ES-I3 (cell line): ENCODE data around the gene CDC14B.
"Not testable (repeated sequence)": the region's sequence is repeated elsewhere in the genome, so short reads cannot be mapped to it uniquely, and the experiment has no call there.

ENCODE experiments used
- H3K36me3 ChIP-seq: 2 replicates; pipeline ENCODE4 v1.6.1; 2013; ENCODE audit warnings: mild to moderate bottlenecking, low read length, control low read depth, moderate library complexity; ENCODE audit not compliant: insufficient read depth
- H3K4me1 ChIP-seq: 2 replicates; pipeline ENCODE4 v1.6.1; 2013; ENCODE audit warnings: mild to moderate bottlenecking, control low read depth, low read length; ENCODE audit not compliant: insufficient read depth
- H3K9ac ChIP-seq: 2 replicates; pipeline ENCODE4 v1.6.1; 2013; ENCODE audit warnings: low read depth, mild to moderate bottlenecking, low read length, moderate library complexity
- H3K9me3 ChIP-seq: 2 replicates; pipeline ENCODE4 v1.6.1; 2013; ENCODE audit warnings: mild to moderate bottlenecking, low read length, moderate library complexity; ENCODE audit not compliant: control insufficient read depth, insufficient read depth

Gene CDC14B

DNA sequence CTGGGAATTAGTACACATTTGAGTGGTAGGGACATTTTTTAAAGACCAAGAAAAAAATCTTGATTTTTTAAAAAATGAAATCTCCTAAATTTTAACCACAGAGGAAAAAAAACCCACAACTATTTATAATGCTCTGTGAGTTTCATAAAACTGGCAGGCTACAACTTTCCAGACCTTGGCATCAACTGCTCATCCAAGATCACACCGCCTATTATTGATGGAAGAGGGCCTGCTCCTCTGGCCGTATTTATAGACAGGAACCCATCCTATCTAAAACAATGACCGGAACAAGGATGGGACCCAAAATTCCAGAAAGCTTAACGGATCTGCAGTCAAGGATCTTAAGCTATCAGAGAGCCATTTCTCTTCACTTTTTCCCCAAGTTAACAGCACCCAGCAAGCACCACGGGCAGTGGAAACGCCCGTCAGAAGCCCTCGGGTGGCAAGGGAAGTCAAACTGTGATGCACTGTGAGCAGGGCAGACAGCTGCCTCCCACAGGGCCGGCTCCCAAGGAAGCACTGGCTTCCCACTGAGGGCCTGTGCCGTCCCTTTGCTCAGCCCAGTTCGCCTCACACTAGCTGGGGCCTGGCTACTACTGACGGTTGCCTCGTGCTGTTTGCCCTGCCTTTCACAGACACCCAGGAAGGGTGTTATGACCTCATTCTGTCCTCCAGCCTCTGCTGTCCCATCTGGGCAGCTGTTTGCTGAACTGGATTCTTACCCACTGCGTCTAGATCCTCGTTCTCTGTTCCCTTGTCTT is 62.8 kb downstream of the CDC14B start:
- Histone ChIP-seq H3K4me1 (peaks cover 12% of the 10 kb centered on the region), H3K9ac (no peak overlapping the region), H3K9me3 (no peaks in the 10 kb centered on the region), H3K36me3 (no peaks in the 10 kb centered on the region; the same call in 1 of the 2 replicates)

GRCh38 chr9:96555567-96556386 is 63.9 kb downstream of the CDC14B start:
- Histone ChIP-seq H3K4me1 (peaks cover 12% of the 10 kb centered on the region), H3K9me3 (no peaks in the 10 kb centered on the region), H3K9ac (no peak overlapping the region)

GRCh38 chr9:96554801-96555566 is 64.7 kb downstream of the CDC14B start:
- Histone ChIP-seq H3K9ac (no peak overlapping the region), H3K4me1 (peaks cover 12% of the 10 kb centered on the region), H3K9me3 (no peaks in the 10 kb centered on the region), H3K36me3 (no peaks in the 10 kb centered on the region)

More at GRCh38 chr9:96555567-96556386, 63.9 kb downstream of the CDC14B start:
- no peaks in the 10 kb centered on the region for H3K36me3 ChIP-seq

- Histone ChIP-seq H3K9ac (no peak overlapping the region), H3K4me1 (peaks cover 12% of the 10 kb centered on the region), H3K36me3 (no peaks in the 10 kb centered on the region; the same call in 1 of the 2 replicates), H3K9me3 (no peaks in the 10 kb centered on the region)
These were observed 65.3 kb downstream of the CDC14B start for GRCh38 chr9:96554326-96554725.

GRCh38 chr9:96553070-96553469 is 66.6 kb downstream of the CDC14B start:
- H3K9ac ChIP-seq = no peak overlapping the region
- H3K36me3 ChIP-seq = no peaks in the 10 kb centered on the region; the same call in 1 of the 2 replicates
- peaks cover 9% of the 10 kb centered on the region for H3K4me1 ChIP-seq
- H3K9me3 ChIP-seq = no peaks in the 10 kb centered on the region

- H3K36me3 ChIP-seq = no peaks in the 10 kb centered on the region; the same call in 1 of the 2 replicates
- H3K4me1 ChIP-seq = 0 out of 2 replicates have a peak, but pooled peaks cover 5% of the 10 kb centered on the region
- H3K9me3 ChIP-seq = no peaks in the 10 kb centered on the region
These were observed 68.2 kb downstream of the CDC14B start for GRCh38 chr9:96551403-96551802.

DNA sequence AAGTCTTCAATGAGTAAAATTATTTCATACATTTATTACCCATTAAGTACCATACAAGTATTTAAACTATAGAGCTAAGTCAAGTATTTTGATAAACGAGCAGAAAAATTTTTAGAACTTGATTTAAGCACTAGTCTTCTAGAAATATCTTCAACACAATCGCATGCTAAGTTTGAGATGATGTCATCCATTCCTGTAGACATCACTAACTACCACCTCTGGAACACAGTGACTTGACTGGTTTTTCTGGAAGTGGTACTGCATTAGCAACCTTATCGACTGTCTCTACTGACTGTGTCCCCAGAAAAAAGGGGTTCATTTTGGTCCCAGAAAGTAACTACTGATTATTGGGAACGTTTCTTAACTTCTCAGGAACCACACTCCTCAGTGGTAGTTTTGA is 69.0 kb downstream of the CDC14B start:
- H3K9me3 ChIP-seq = no peaks in the 10 kb centered on the region
- no peak overlapping the region for H3K9ac ChIP-seq
- no peaks in the 10 kb centered on the region; the same call in 1 of the 2 replicates for H3K36me3 ChIP-seq
- H3K4me1 ChIP-seq = 0 out of 2 replicates have a peak, but pooled peaks cover 4% of the 10 kb centered on the region

More at GRCh38 chr9:96551403-96551802, 68.2 kb downstream of the CDC14B start:
- no peak overlapping the region for H3K9ac ChIP-seq

DNA sequence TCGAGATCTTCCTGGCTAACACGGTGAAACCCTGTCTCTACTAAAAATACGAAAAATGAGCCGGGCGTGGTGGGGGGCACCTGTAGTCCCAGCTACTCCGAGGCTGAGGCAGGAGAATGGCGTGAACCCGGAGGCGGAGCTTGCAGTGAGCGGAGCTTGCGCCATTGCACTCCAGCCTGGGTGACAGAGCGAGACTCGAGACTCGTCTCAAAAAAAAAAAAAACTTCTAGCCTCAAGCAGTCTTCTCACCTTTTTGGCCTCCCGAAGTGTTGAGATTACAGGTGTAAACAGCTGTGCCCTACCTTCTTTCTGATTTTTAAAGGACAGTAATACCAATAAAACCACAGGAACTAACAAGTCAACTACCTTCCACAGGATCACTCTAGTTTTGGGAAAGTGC is 76.5 kb downstream of the CDC14B start:
- not testable (repeated sequence) for H3K36me3 ChIP-seq, H3K9ac ChIP-seq, H3K9me3 ChIP-seq, H3K4me1 ChIP-seq

DNA sequence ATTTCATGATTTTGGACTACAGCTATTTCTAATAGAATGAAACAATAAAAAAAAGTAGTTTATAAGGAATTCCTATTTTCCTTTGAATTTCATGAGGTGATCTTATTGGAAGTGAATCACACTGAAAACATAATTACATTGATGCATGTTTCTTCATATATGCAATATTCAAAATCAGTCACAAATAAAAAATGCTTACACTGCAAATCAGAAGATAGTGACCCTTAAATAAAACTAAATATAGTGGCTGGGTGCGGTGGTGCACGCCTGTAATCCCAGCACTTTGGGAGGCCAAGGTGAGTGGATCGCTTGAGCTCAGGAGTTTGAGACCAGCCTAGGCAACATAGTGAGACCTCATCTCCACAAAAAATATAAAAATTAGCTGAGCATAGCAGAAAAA is 79.5 kb downstream of the CDC14B start:
- H3K4me1 ChIP-seq = no peaks in the 10 kb centered on the region
- H3K9ac ChIP-seq = no peak overlapping the region
- H3K9me3 ChIP-seq = no peaks in the 10 kb centered on the region
- no peaks in the 10 kb centered on the region for H3K36me3 ChIP-seq

DNA sequence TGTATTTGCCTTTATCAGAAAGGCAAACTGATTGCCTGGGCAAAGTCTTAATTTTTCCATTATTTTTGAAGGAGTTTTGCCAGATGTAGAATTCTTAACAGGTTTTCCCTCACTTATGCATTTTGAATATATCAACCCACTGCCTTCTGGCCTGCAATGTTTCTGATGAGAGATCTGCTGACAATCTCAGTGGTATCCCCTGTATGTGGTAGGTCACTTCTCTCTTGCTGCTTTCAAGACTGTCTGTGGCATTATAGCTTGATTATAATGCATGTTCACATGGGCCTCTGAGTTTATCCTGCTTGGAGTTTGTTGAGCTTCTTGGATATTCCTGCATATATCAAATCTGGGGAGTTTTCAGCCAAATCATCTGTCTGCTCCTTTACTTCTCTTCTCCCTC is 87.5 kb downstream of the CDC14B start:
- Histone ChIP-seq H3K9me3 (peaks cover 3% of the 10 kb centered on the region; the same call in 1 of the 2 replicates), H3K36me3 (no peaks in the 10 kb centered on the region; the same call in 1 of the 2 replicates), H3K4me1 (no peaks in the 10 kb centered on the region), H3K9ac (no peak overlapping the region)

- Histone ChIP-seq H3K36me3 (no peaks in the 10 kb centered on the region; the same call in none of the 2 replicates), H3K9me3 (no peaks in the 10 kb centered on the region; the same call in 1 of the 2 replicates), H3K4me1 (no peaks in the 10 kb centered on the region), H3K9ac (no peak overlapping the region)
These were observed 94.9 kb downstream of the CDC14B start for GRCh38 chr9:96524764-96525163.

DNA sequence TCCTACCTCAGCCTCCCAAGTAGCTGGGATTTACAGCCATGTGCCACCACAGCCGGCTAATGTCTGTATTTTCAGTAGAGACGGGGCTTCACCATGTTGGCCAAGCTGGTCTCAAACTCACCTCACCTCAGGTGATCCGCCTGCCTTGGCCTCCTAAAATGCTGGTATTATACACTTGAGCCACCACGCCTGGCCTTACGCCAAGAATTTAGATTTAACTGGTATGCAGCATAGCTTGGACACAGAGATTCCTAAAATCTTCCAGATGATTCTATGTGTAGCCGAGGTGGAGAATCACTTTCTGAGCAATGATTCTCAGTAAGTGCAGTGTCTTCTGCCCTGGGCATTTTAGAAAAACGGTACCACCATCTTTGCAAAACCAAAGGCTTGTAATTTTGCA is 95.6 kb downstream of the CDC14B start:
- no peaks in the 10 kb centered on the region; the same call in none of the 2 replicates for H3K36me3 ChIP-seq
- H3K9me3 ChIP-seq = no peaks in the 10 kb centered on the region; the same call in 1 of the 2 replicates
- no peak overlapping the region for H3K9ac ChIP-seq
- H3K4me1 ChIP-seq = no peaks in the 10 kb centered on the region

DNA sequence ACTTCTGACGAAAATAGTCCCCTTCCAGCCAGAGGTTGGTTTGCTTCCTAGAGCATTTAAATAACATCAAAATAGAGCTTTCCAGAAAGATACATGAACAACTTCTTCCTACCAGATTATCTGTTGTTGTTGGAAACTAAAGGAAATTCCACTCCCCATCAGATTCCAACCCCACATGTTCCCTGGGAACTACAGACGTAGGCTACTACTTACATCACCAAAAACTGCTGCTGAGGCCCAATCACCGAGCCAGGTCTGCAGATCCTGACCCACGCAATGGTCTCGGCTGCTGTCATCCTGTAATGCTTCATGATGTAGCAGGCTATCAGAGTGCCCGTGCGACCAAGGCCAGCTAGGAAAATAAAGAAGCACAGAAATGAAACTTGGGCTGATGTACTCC is 96.3 kb downstream of the CDC14B start:
- H3K36me3 ChIP-seq = no peaks in the 10 kb centered on the region; the same call in none of the 2 replicates
- no peaks in the 10 kb centered on the region; the same call in 1 of the 2 replicates for H3K9me3 ChIP-seq
- no peaks in the 10 kb centered on the region for H3K4me1 ChIP-seq
- no peak overlapping the region for H3K9ac ChIP-seq

- Histone ChIP-seq H3K9me3 (no peaks in the 10 kb centered on the region; the same call in 1 of the 2 replicates), H3K4me1 (no peaks in the 10 kb centered on the region), H3K9ac (no peak overlapping the region)
These were observed 97.3 kb downstream of the CDC14B start for GRCh38 chr9:96522366-96522765.

More at GRCh38 chr9:96522366-96522765, 97.3 kb downstream of the CDC14B start:
- no peaks in the 10 kb centered on the region; the same call in none of the 2 replicates for H3K36me3 ChIP-seq
